Stimulated activated CD4-positive, alpha-beta T cell treated with anti-CD3 and anti-CD28 coated beads, Interleukin-1b, Interleukin-23, amount 100 ng/mL, for 24 hours (primary cell): Measurements from ENCODE around the gene CCDC122.

Experiments used
- DNase-seq, 4 experiments: peaks; one replicate each; pipeline ENCODE4 v3.0.0-alpha.2; 2020; ENCODE audit warnings: low read depth in 4 of 4, low spot score in 1 of 4

The CCDC122 gene

DNA sequence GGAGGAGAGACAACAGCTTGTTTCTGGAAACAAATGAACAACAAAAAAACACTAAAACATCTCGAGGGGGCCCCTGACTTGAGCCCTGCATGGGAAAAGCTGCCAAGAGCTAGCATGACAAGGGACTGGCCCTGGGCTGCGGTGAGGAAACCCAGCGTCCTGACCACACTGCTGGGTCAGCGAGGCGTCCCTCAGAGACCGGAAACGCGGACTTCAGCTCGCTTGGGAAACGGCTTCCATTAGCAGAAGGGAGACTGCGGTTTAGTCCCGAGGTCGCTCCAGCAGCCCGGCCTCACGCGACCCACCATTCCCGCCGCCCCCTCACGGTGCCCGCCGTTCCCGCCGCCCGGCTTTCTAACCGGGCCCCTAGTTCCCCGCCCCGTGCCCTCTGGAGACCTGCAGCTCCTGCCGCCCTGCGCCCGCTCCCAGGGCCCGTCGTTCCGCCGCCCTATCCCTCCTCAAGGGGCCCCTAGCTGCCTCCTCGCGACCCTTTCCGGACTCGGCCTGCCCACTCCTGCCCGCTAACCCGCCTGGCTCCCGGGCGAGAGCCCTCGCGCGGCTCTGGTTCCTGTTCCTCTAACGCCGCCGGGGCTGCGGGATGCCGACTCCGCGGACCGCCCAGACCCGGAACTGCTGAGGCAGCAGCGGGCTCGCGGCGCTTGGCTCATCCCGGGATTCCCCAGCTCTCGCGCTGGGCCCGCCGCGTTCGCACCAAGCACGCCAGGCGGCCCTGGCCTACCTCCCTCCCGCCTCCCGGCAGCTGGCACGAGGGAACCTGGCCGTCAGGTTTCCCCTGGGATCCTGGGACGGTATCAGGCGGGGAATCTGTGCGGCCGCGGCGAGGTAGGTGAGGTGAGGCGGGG is at the start of gene CCDC122:
Gene CCDC122, minus strand, starts transcription at position 849 of the 863 bp plus-strand sequence. CDS start 10,364 bp downstream, outside the sequence.
- peak; percentile 41 to 75 (median 56) for DNase-seq

DNA sequence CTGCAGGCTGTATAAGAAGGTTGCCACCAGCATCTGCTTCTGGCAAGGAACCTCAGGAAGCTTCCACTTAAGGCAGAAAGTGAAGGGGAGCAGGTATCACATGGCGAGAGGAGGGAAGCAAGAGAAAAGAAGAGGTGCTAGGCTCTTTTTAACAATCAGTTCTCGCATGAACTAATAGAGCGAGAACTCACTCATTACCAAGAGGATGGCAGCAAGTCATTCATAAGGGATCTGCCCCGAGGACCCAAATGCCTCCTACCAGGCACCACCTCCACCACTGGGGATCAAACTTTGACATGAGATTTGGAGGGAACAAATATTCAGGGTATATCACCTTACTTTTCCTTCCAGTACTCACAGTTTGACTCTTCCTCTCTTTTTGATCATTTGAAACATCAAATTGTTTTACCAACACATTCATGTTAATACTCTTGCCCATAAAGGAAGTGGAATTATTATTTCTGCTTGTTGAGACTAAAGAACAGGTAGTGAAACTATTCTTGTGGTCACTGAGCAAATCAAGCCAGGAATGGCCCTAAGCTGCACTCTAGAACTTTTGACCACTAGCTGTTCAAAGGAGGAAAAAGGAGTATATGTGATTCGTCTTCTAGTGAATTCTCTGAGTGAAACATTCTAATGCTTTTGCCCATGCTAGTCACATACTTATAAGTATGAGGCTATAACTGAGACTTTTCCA is 45.2 kb upstream of the CCDC122 start:
- no peak for DNase-seq

DNA sequence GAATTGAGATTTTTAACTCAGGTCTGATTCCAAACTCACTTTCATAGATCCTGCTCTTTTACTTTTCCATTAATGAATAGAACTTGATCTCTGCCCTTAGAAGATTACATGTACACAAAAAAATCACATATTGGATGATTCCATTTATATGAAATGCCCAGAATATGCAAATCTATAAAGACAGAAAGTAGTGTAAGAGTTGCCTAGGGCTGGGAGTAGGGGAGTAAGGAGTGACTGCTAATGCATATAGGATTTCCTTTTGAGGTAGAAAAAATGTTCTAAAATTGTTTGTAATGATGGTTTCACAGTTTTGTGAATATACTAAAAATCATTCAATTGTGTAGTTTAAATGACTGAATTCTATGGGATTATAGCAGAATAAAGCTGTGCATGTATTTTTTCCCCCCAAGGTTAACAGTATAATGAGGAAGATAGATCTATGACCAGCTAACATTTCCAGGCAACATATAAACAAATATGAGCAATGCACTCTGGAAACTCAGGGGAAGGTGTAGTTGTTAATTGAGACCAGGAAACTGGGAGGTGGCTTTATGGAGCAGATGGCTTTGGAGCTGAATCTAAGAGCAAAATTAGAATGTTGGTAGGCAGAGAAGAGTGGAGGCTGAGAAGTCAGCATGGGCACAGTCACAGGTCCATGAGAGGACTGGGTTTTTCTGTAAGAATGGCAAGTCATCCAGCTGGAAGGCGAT is 41.6 kb upstream of the CCDC122 start:
- DNase-seq = no peak

DNA sequence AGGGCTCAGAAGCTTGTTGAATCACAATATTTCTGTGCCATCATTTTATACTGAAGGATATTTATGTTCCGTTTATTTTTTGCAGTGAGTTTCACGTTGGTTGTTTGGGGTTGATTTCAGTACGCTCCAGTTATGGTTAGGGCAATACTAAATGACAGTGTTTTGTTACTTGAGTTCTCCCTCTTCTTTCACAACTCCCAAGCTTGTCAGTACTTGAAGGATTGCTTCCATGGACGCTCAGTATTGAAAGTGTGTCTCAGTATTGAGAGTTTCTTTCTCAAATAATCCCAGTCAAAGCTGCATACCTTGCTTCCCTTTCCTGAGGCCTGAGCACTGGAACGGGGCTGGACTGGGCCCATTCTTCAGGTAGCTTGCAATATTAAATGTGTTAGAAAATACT is 39.1 kb upstream of the CCDC122 start:
- no peak for DNase-seq

DNA sequence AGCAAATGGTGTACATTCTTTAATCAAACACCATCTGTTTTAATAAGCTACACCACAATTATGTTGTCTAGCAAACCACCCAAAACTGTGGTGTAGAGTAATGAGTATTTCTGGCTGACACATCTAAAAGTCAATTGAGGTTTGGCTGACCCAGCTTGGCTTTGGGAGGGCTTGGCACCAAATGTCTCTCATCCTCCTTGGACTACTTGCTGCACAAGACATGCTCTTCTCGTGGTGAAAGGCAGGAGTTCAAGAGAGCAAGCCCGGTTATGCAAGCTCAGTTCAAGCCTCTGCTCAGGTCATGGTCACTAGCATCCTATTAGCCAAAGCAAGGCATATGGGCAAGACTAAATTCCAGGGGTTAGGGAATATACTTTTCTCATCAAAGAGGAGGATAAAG is 37.3 kb upstream of the CCDC122 start:
- no peak for DNase-seq

DNA sequence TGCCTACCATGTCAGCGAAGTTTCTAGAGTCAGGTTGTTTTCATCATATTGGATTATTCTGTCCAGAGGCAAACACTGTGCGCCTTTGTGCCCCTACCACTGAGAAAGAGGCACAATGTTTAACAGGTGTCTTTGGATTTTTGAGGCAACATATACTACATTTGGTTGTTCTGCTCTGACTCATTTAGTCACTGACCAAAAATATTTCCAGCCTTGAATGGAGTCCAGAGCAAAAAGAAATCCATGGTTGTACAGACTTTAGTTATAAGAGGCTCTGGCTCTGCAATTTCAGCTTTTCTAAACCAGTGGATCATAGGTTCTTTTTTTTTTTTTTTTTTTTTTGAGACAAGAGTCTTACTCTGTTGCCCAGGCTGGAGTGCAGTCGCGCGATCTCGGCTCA is 35.9 kb upstream of the CCDC122 start:
- no peak for DNase-seq

DNA sequence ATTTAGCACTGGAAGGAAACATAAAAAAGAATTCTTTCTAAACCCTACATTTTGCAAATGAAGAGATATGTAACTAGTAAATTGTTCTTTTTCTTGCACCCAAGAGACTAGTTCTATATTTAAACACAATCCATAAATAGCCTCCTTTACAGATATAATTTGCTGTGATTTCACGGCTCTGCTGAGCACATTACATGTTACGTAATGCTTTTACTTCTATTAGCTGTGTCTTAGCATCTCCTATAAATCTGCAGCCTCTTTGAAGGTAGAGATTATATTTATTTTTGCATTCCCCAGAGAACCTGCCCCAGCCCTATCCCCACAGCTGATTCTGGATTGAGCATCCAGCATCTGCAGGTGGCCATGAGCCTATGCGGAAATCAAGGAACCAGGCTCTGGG is 32.3 kb upstream of the CCDC122 start:
- no peak for DNase-seq

DNA sequence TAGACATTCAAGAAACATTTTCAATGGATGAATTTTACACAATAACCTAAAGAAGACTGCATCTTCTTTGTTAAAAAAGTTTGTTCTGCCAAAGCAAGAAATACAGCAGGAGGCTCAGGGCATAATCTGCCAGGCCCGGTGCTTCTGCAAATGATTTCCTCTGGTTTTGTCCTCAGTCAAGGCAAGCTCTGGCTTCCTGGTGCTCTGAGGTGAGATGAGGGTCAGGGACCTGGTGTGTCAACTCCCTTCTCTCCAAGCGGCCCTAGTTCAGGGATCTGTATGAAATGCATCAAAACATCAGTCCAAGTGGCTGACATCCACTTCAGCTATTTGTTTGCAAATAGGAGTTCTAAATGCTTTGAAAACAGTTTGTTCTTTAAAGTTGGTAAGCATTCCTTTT is 31.7 kb upstream of the CCDC122 start:
- no peak for DNase-seq

DNA sequence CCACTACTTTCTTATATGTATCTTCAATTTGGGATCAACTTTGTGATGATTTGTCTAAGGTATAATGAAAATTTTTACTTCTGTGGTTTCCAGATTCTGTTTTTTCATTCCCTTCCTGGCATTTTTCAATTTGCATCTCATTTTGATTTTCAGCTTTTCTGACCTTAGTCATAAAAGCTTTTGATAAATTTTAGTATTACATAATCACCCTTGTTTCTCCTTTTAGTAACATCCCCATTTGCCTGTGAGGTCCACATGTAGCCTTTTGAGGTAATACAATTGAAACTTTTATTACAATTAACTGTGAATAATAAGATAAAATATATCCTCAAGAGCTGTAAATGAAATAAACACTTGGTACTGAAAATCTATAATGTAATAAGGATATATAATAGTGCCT is 31.3 kb upstream of the CCDC122 start:
- no peak for DNase-seq

DNA sequence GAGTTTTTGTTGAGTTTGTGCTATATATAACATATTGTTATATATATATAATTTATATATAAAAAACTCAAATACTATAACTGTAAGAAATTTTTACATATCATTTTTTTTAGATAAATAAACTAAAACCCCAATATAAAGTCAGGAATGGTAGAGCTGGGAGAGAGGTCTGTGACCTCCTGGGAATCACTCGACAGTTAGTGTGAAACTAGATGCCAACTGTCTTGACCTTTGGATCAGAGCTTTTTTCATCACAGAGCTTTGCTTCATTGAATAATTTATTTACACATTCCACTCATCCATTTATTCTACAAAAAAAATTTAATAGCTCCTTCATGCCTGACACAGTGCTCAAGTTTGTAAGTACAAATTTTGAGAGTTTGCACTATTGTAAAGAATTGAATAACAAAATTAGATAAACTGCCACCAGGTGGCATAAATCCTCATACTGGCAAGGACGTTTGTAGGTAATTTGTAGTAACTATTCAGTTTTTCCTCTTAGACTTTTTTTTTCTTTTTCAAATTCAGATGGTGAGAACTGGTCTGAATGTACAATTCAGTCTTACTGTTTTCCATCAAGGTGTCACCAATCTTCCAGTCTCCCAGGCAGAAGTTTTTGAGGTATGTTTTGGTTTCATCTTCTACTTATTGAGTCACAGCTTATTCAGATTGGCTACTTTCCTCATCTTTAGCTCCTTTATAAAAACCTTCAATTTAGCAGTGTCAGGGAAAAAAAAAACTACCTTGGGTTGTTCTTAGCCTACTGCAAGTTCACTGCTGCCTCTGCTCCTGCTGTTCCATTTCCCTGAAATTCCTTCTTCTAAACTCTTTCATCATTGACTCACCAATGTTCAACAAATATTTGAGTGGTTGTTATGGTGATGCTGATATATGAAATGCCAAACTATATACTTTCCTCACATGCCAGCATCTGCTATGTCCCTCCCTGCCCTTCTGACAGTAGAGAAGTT is 28.9 kb upstream of the CCDC122 start:
- DNase-seq = no peak

DNA sequence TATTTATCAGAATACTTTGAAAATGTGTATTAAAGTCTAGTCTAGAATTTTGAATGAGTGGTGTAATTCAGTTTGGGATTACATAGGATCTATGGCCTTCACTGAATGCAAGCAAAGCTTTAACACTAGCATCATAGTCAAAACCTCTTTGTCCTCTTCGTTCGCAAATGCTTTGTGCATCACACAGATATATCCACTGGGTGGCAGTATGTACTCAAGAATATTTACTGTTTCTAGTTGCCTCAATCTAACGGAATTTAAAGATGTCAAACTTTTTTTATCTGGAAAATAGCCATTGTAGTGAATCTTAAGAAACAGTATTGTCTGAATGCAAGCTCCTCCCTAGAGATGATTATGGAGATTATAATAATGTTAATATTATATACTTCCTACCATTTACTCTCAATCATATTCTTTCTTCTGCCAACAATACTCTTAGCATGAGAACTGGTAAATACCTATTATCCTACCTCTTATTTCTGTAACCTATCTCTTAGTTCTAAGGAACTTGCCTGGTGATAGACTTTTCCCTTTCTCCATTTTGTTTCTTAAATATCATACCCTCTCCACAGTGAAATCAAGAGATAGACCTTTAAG is 26.0 kb upstream of the CCDC122 start:
- DNase-seq = peak in 1 of 4 experiments; percentile 9

DNA sequence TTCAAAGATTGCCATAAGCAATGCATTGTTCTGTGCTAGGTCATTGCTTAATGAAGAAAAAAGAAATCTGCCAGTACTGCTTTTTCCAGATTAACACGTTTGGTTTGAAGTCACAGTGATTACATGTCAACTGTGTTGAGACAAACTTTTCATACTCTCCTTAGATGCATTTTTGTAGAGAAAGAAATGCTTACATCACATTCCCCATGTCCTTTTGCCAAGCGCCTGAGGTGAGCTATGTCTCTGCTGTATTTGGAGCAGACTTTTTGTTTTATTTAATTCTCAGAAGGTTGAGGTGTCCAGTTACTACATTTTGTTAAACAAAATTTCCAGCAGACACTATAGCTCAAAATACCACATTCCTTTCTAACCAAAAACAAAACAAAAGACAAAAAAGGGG is 16.4 kb upstream of the CCDC122 start:
- no peak for DNase-seq

DNA sequence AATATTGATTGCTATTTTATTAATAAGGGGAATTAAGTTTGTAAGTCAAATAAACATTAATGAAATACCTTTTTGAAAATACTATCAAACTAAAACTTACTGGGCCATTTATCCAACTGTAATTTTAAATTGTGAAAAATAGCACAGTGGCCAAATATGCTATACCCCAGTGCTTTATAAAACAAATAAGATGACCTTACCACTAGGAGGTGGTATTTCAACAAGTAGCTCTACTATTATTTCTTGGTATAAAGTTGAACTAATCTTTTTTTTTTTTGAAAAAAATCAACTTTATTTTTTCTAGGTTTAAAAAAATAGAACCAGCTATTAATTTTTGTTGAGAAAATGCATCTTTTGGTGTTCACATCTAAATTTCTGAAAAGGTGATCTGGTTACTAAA is 14.9 kb upstream of the CCDC122 start:
- DNase-seq = no peak

DNA sequence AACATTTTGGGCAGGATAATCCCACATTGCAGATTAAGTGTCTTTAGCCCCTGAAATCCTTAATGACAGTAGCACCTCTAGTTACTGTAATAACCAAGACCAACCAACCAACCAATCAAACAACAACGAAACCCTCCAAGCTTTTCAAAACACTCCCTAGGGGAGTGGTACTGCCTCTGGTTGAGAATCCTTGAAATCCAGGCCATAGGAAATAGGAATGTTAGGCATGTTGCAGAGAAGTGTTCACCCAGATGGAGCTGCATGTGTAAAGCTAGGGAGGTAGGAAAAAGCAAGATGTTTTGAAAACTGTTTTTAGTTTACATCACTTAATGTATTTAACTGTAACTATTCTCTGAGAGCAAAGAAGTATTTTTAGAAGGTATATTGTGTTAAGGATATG is 4.7 kb upstream of the CCDC122 start:
- DNase-seq = no peak

DNA sequence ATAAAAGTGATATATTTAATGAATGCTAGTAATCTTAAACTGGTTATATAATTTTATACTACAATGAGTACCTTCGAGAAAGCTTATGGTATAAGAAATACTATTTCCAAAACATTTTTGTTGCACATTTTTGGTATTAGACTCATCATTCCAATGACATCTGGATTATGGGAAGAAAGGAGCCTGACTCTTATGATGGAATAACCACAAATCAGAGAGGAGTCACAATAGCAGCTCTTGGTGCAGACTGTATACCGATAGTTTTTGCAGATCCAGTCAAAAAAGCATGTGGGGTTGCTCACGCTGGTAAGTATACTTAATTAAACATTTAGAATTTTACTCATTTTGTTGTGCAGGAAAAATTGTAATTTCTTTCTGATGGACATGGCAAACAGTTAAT is 4.1 kb upstream of the CCDC122 start:
- DNase-seq = no peak

DNA sequence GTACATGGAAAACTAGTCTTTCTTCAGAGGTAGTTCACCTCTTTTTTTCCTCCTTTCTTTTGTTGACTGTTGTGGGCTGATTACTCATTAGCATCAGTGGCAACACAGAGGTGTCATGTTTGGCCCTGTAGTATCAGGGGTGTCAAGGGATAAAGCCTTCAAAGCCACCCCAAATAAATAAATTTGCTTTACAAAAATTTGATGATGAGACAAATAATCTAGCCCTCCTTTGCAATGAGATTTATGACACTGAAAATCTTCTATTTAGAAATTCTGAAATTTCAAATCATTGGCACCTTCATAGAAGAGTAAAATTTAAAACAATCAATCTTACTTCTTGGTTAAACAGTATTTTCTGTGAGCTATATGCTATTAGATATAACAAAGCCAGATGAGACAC is 2.0 kb upstream of the CCDC122 start:
- DNase-seq = no peak

DNA sequence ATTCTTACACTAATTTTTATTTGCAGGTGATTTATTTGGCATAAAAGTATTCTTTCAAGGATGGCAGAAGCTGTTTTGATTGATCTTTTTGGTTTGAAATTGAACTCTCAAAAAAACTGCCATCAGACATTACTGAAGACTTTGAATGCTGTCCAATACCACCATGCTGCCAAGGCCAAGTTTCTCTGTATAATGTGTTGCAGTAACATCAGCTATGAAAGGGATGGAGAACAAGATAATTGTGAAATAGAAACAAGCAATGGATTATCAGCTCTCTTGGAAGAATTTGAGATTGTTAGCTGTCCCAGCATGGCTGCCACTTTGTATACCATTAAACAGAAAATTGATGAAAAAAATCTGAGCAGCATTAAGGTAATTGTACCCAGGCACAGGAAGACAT is 1.4 kb upstream of the CCDC122 start:
- DNase-seq = no peak

DNA sequence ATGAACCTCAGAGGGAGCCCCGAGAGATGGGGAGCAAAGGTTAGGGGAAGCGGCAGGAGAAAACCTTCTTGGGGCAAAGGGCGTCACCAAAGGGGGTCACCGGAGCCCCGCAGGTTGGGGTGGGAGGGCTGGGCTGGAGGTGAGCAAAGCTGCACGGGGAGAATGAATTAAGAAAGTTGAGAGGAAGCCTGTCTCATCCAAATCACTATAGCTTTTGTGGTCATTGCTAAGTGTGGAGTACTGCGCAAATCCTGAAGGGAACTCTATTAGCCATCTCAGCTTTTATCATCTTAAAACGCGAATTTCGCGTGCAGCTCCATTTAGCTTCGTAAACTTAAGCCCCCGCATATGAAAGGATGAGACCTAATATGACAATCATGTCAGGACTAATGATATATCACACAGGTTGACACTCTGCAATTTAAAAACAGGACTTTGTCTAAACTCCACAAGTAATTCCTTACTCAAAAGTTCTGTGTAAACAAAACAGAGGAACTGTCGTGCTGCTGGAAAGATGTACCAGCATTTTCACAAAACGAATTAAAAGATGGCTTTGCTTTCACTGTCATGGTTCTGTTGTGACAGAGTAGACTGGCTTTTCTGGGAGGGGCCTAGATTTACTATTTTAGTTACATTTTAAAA is 795 bp upstream of the CCDC122 start:
- no peak for DNase-seq

DNA sequence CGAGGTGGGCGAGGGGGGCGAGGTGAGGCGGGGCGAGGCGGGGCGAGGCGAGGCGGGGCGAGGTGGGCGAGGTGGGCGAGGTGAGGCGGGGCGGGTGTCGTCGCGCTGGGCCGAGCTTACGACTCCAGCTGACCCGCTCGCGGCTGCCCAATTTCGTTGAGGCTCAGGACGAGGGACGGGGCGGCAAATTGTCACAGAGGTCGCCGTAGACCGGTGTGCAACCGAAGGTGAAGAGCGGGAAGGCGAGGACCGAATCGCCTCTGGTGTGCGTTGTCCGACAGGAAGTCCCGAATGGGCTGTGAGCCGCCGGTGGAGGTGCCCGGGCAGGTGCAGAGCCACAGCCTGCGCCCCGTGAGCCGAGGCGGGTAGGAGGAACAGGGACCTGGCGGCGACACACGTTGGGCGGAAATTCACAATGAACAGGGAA is 228 bp upstream of the CCDC122 start, which contains the start of gene LACC1:
Gene LACC1, plus strand, starts transcription at position 150 of the 427 bp plus-strand sequence. CDS start 1,082 bp downstream, outside the sequence.
- peak in 1 of 4 experiments; percentile 2 for DNase-seq

DNA sequence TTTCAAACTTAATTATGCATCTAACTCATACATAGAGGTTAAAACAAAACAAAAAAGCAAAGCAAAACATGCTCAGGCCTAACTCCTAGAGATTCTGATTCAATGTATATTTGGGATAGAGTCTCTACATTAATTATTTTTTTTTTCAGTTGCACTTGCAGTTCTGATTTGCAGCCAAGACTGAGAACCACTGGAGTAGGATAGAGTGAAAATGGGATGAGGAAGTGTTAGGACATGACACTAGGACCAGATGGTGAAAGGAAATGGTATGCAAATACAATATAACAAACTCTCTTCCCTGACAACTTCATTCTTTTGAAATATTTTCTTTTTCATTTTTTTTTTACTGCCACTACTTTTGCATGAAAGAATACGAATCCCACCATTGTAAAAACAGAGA is 1.8 kb downstream of the CCDC122 start:
- DNase-seq = no peak
